SK-N-SH (cell line): ENCODE data around the gene YOD1. TPM values are rescaled to one million over a fixed set of nuclear protein-coding genes. Genes with fewer than 3 reads are reported as not detected.

Source experiments
- CTCF ChIA-PET: fragments of 300-600, 350-600 bp; formaldehyde crosslinking; extraction: SDS; loops from one replicate; lab custom pipeline; 2021; lab: Yijun Ruan, JAX
- POLR2A ChIA-PET: fragments of 350-600 bp; sonication (Branson Sonifier 250); formaldehyde crosslinking; extraction: SDS; loops from one replicate; lab custom pipeline; 2020; ENCODE audit warnings: antibody characterized with exemption, inconsistent platforms; lab: Yijun Ruan, JAX
- DNase-seq: peaks from one replicate; pipeline ENCODE4 v3.0.0; 2012
- H2AFZ ChIP-seq: fragments of 200-600 bp; sonication (generic); 2 replicates; pipeline ENCODE4 v1.8.1; 2016; ENCODE audit warnings: antibody characterized with exemption, mild to moderate bottlenecking, low read depth
- H3F3A ChIP-seq: fragments of 200-600 bp; sonication (generic); replicated peaks from 2 replicates; pipeline ENCODE3; 2016; ENCODE audit warnings: antibody characterized with exemption, mild to moderate bottlenecking; ENCODE audit not compliant: insufficient read depth
- H3K27ac ChIP-seq, 2 experiments: fragments of 200-500 bp in 1 of 2; fragments of 200-600 bp in 1 of 2; sonication (Bioruptor generic) in 1 of 2; sonication (generic), shearing (Covaris generic) in 1 of 2; 2 replicates each; pipeline versions ENCODE4 v1.5.1 to v1.6.1; 2014 to 2016; ENCODE audit warnings: low read depth in 2 of 2, inconsistent platforms in 1 of 2, low read length in 1 of 2, mild to moderate bottlenecking in 1 of 2, mixed read lengths in 1 of 2
- H3K27me3 ChIP-seq: fragments of 200-600 bp; sonication (generic), shearing (Covaris generic); 2 replicates; pipeline ENCODE4 v1.6.1; 2016; ENCODE audit warnings: mixed run types; ENCODE audit not compliant: insufficient read depth
- H3K36me3 ChIP-seq, 2 experiments: fragments of 200-500 bp in 1 of 2; fragments of 200-600 bp in 1 of 2; sonication (Bioruptor generic) in 1 of 2; sonication (generic) in 1 of 2; replicated peaks in 1 of 2; 2 replicates each; pipeline versions ENCODE3 to v1.5.1; 2014 to 2016; ENCODE audit warnings: low read length in 1 of 2, mild to moderate bottlenecking in 1 of 2; ENCODE audit not compliant: insufficient read depth in 2 of 2, control insufficient read depth in 1 of 2
- H3K4me1 ChIP-seq, 2 experiments: fragments of 200-500 bp in 1 of 2; fragments of 200-600 bp in 1 of 2; sonication (Bioruptor generic) in 1 of 2; sonication (generic), shearing (Covaris generic) in 1 of 2; 2 replicates each; pipeline versions ENCODE4 v1.5.1 to v1.6.1; 2014 to 2016; ENCODE audit warnings: low read depth in 1 of 2, low read length in 1 of 2, mixed run types in 1 of 2; ENCODE audit not compliant: insufficient read depth in 2 of 2, control insufficient read depth in 1 of 2
- H3K4me2 ChIP-seq: fragments of 200-600 bp; sonication (generic), shearing (Covaris generic); 2 replicates; pipeline ENCODE4 v1.6.1; 2017; ENCODE audit warnings: mixed run types
- H3K4me3 ChIP-seq, 2 experiments: fragments of 200-500 bp in 1 of 2; fragments of 200-600 bp in 1 of 2; sonication (Bioruptor generic) in 1 of 2; sonication (generic), shearing (Covaris generic) in 1 of 2; 2 replicates each; pipeline versions ENCODE4 v1.5.1 to v1.8.1; 2014 to 2016; ENCODE audit warnings: low read depth in 2 of 2, inconsistent platforms in 1 of 2, low read length in 1 of 2, mild to moderate bottlenecking in 1 of 2, mixed read lengths in 1 of 2, moderate library complexity in 1 of 2
- H3K79me2 ChIP-seq: fragments of 200-600 bp; sonication (generic); 2 replicates; pipeline ENCODE4 v1.8.1; 2017; ENCODE audit warnings: mild to moderate bottlenecking; ENCODE audit not compliant: insufficient read depth
- H3K9ac ChIP-seq: fragments of 200-600 bp; sonication (generic); 2 replicates; pipeline ENCODE4 v1.6.1; 2017; ENCODE audit warnings: mixed run types
- H3K9me2 ChIP-seq: fragments of 200-600 bp; sonication (generic); 2 replicates; pipeline ENCODE4 v1.6.1; 2017; ENCODE audit warnings: mixed run types
- H3K9me3 ChIP-seq: fragments of 200-600 bp; sonication (generic); 2 replicates; pipeline ENCODE4 v1.6.1; 2017; ENCODE audit warnings: mixed run types, mild to moderate bottlenecking, moderate library complexity
- H4K20me1 ChIP-seq: fragments of 200-600 bp; sonication (generic); 2 replicates; pipeline ENCODE4 v1.6.1; 2017; ENCODE audit warnings: mild to moderate bottlenecking, mixed run types; ENCODE audit not compliant: insufficient read depth
- CHD2 ChIP-seq: fragments of 150-350 bp; IDR thresholded peaks from 2 replicates; pipeline ENCODE4 v1.6.1; 2018; ENCODE audit warnings: low read length; ENCODE audit not compliant: partially characterized antibody
- ELF1 ChIP-seq: IDR thresholded peaks from 2 replicates; pipeline ENCODE4 v1.4.0; 2012
- FOSL2 ChIP-seq: IDR thresholded peaks from 2 replicates; pipeline ENCODE4 v1.4.0; 2012; ENCODE audit warnings: low read depth, mild to moderate bottlenecking, moderate library complexity, borderline replicate concordance
- MEF2A ChIP-seq: IDR thresholded peaks from 2 replicates; pipeline ENCODE4 v1.4.0; 2012; ENCODE audit warnings: low read depth, borderline replicate concordance
- REST ChIP-seq: IDR thresholded peaks from 2 replicates; pipeline ENCODE4 v1.6.1; 2012; ENCODE audit warnings: mild to moderate bottlenecking, low read depth, low read length, moderate library complexity
- RFX5 ChIP-seq: IDR thresholded peaks from 2 replicates; pipeline ENCODE4 v1.6.1; 2012; ENCODE audit warnings: mild to moderate bottlenecking, improper control_type of control experiment, low read length
- RXRA ChIP-seq: IDR thresholded peaks from 2 replicates; pipeline ENCODE4 v1.4.0; 2012; ENCODE audit warnings: low read depth, mild to moderate bottlenecking, borderline replicate concordance
- SIN3A ChIP-seq: IDR thresholded peaks from 2 replicates; pipeline ENCODE4 v1.6.1; 2012; ENCODE audit warnings: low read depth, mild to moderate bottlenecking, low read length, moderate library complexity, borderline replicate concordance
- USF1 ChIP-seq: IDR thresholded peaks from 2 replicates; pipeline ENCODE4 v1.4.0; 2012; ENCODE audit warnings: low read depth, borderline replicate concordance
- WGBS: methylation state at CpG from one replicate; pipeline ENCODE4 v1.1.6; 2017; ENCODE audit warnings: low lambda C conversion rate; 5-methylcytosine and 5-hydroxymethylcytosine counted together
- polyA plus RNA-seq, 3 experiments: library from polyadenylated mRNA; depleted of rRNA; stranded (reverse); fragments of >200 nt; gene quantifications; 2 replicates each; pipeline ENCODE4 v1.2.3, GENCODE V29; 2012
- TF ChIP-seq, protein P1 (sequence below): fragments of 150-350 bp; IDR thresholded peaks from 2 replicates; pipeline ENCODE4 v1.6.1; 2016; ENCODE audit warnings: mild to moderate bottlenecking, low read depth, low read length
- TF ChIP-seq, protein P2 (sequence below): IDR thresholded peaks from 2 replicates; pipeline ENCODE4 v1.4.0; 2012; ENCODE audit warnings: low read depth
- TF ChIP-seq, protein P3 (sequence below): IDR thresholded peaks from 2 replicates; pipeline ENCODE4 v1.4.0; 2012; ENCODE audit warnings: low read depth, borderline replicate concordance

Gene YOD1
- polyA plus RNA-seq, 1 of the 3 experiments (the other 2 are of a cell fraction) = 0.79 TPM

DNA sequence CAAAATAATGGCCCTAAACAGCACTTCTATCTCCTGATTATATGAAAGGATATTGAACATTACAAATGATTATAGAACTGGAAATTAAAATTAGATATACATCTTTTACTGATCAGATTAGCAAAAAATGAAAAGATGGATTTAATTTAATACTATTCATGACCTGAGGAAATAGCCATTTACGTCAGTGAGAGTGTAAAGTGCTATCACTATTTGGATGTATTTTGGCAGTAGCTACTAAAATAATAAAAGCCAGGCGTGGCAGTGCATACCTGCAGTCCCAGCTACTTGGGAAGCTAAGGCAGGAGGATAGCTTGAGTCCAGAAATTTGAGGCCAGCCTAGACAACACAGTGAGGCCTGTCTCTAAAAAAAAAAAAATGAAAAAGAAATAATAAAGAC lies 42.9 kb upstream of the YOD1 start:
- H3F3A ChIP-seq = no peaks in the 10 kb centered on the region
- 8% methylated on average over 2 of the region's 2 CpGs for WGBS
- no peaks in the 10 kb centered on the region for H3K9me3 ChIP-seq
- no peak overlapping the region for H3K4me3 ChIP-seq
- H3K36me3 ChIP-seq = no peaks in the 10 kb centered on the region
- H3K4me2 ChIP-seq = no peak overlapping the region
- no peak overlapping the region for H2AFZ ChIP-seq
- H3K79me2 ChIP-seq = no peaks in the 10 kb centered on the region
- H3K4me1 ChIP-seq = no peaks in the 10 kb centered on the region
- no peaks in the 10 kb centered on the region for H4K20me1 ChIP-seq
- H3K27ac ChIP-seq = no peak overlapping the region
- TF ChIP-seq ELF1 = no peak
- no peak for TF ChIP-seq MEF2A
- TF ChIP-seq SIN3A = no peak
- TF ChIP-seq RFX5 = no peak
- TF ChIP-seq, protein P1, sequence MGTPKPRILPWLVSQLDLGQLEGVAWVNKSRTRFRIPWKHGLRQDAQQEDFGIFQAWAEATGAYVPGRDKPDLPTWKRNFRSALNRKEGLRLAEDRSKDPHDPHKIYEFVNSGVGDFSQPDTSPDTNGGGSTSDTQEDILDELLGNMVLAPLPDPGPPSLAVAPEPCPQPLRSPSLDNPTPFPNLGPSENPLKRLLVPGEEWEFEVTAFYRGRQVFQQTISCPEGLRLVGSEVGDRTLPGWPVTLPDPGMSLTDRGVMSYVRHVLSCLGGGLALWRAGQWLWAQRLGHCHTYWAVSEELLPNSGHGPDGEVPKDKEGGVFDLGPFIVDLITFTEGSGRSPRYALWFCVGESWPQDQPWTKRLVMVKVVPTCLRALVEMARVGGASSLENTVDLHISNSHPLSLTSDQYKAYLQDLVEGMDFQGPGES = no peak
- no peak overlapping the region for H3K9ac ChIP-seq
- H3K27me3 ChIP-seq = peaks cover 44% of the 10 kb centered on the region; the same call in 1 of the 2 replicates
- no peaks in the 10 kb centered on the region for H3K9me2 ChIP-seq
- ChIA-PET CTCF (interaction anchor here (1.4 to 1.6 kb wide), 3 partner anchors 10 to 359 kb away, joined by 3 to 5 read pairs (median 4); no protein-coding TSS in a partner anchor), POLR2A (no interaction called here)
- no peak for DNase-seq

GRCh38 chr1:207091200-207091908 lies 40.3 kb upstream of the YOD1 start:
- POLR2A ChIA-PET = interaction anchor here (0.6 kb wide), 1 partner anchor 446 kb away, joined by 3 read pairs; no protein-coding TSS in a partner anchor
- WGBS = 16% methylated on average over 4 of the region's 4 CpGs
- Histone ChIP-seq H3K4me2 (no peak overlapping the region), H2AFZ (no peak overlapping the region), H3K36me3 (no peaks in the 10 kb centered on the region), H3K27me3 (peaks cover 44% of the 10 kb centered on the region; the same call in 1 of the 2 replicates), H3K4me1 (no peaks in the 10 kb centered on the region), H3F3A (no peaks in the 10 kb centered on the region), H4K20me1 (no peaks in the 10 kb centered on the region), H3K27ac (no peak overlapping the region), H3K79me2 (no peaks in the 10 kb centered on the region), H3K9me2 (no peaks in the 10 kb centered on the region), H3K4me3 (no peak overlapping the region), H3K9ac (no peak overlapping the region), H3K9me3 (no peaks in the 10 kb centered on the region)
- TF ChIP-seq USF1 (no peak), RXRA (no peak), CHD2 (no peak), FOSL2 (no peak), REST (no peak)
- TF ChIP-seq, protein P2, sequence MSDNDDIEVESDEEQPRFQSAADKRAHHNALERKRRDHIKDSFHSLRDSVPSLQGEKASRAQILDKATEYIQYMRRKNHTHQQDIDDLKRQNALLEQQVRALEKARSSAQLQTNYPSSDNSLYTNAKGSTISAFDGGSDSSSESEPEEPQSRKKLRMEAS = no peak
- TF ChIP-seq, protein P3, sequence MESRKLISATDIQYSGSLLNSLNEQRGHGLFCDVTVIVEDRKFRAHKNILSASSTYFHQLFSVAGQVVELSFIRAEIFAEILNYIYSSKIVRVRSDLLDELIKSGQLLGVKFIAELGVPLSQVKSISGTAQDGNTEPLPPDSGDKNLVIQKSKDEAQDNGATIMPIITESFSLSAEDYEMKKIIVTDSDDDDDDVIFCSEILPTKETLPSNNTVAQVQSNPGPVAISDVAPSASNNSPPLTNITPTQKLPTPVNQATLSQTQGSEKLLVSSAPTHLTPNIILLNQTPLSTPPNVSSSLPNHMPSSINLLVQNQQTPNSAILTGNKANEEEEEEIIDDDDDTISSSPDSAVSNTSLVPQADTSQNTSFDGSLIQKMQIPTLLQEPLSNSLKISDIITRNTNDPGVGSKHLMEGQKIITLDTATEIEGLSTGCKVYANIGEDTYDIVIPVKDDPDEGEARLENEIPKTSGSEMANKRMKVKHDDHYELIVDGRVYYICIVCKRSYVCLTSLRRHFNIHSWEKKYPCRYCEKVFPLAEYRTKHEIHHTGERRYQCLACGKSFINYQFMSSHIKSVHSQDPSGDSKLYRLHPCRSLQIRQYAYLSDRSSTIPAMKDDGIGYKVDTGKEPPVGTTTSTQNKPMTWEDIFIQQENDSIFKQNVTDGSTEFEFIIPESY = no peak
- no peak for DNase-seq
- CTCF ChIA-PET = interaction anchor here (4.4 kb wide), 1 partner anchor 408 kb away, joined by 18 read pairs; no protein-coding TSS in a partner anchor
